Neural cell (in vitro differentiated cells): Measurements from ENCODE around the gene CAST. TPM values are rescaled to one million over a fixed set of nuclear protein-coding genes. Genes with fewer than 3 reads are reported as not detected.

Experiments used
- H2AFZ ChIP-seq: fragments of 200-600, 300-800 bp; sonication (generic), shearing (Covaris generic); 2 replicates; pipeline ENCODE4 v1.6.0; 2014; ENCODE audit warnings: low read depth, mild to moderate bottlenecking, antibody characterized with exemption, low read length, moderate library complexity
- H3F3A ChIP-seq: fragments of 200-600 bp; shearing (Covaris generic); 2 replicates; pipeline ENCODE4 v1.6.1; 2016; ENCODE audit warnings: mild to moderate bottlenecking, moderate library complexity, mixed read lengths, antibody characterized with exemption, low read length; ENCODE audit not compliant: insufficient read depth, poor library complexity, severe bottlenecking
- H3K27ac ChIP-seq: fragments of 200-600, 300-800 bp; sonication (generic), shearing (Covaris generic); 2 replicates; pipeline ENCODE4 v1.5.1; 2014; ENCODE audit warnings: mild to moderate bottlenecking, low read length, moderate library complexity
- H3K27me3 ChIP-seq: fragments of 300-800, 200-600 bp; sonication (generic), shearing (Covaris generic); 2 replicates; pipeline ENCODE4 v1.6.0; 2014; ENCODE audit warnings: mild to moderate bottlenecking, low read depth, low read length, moderate library complexity; ENCODE audit not compliant: insufficient read depth
- H3K36me3 ChIP-seq: fragments of 300-800, 200-600 bp; sonication (generic), shearing (Covaris generic); 2 replicates; pipeline ENCODE4 v1.5.1; 2014; ENCODE audit warnings: mild to moderate bottlenecking, antibody characterized with exemption, low read length, moderate library complexity; ENCODE audit not compliant: insufficient read depth
- H3K4me2 ChIP-seq: fragments of 300-800, 200-600 bp; sonication (generic), shearing (Covaris generic); 2 replicates; pipeline ENCODE4 v1.6.0; 2014; ENCODE audit warnings: mild to moderate bottlenecking, low read length
- H3K4me3 ChIP-seq: fragments of 300-800, 200-600 bp; sonication (generic), shearing (Covaris generic); 2 replicates; pipeline ENCODE4 v1.5.1; 2014; ENCODE audit warnings: mild to moderate bottlenecking, low read length, moderate library complexity
- H3K79me2 ChIP-seq: fragments of 200-600 bp; shearing (Covaris generic); replicated peaks from 2 replicates; pipeline ENCODE4 v1.6.0; 2014; ENCODE audit warnings: mild to moderate bottlenecking, low read length, moderate library complexity; ENCODE audit not compliant: insufficient read depth
- H3K9ac ChIP-seq: fragments of 300-800, 200-600 bp; sonication (generic), shearing (Covaris generic); 2 replicates; pipeline ENCODE4 v1.6.1; 2016; ENCODE audit warnings: mild to moderate bottlenecking, low read length, mixed read lengths
- H3K9me2 ChIP-seq: fragments of 200-600 bp; shearing (Covaris generic); 2 replicates; pipeline ENCODE4 v1.6.1; 2016; ENCODE audit warnings: mild to moderate bottlenecking, low read length, mixed read lengths; ENCODE audit not compliant: insufficient read depth
- H3K9me3 ChIP-seq: fragments of 200-600, 300-800 bp; sonication (generic), shearing (Covaris generic); 2 replicates; pipeline ENCODE4 v1.6.1; 2016; ENCODE audit warnings: mild to moderate bottlenecking, mixed run types, low read length, moderate library complexity, mixed read lengths
- H4K20me1 ChIP-seq: fragments of 200-600 bp; shearing (Covaris generic); 2 replicates; pipeline ENCODE4 v1.6.1; 2016; ENCODE audit warnings: mild to moderate bottlenecking, mixed run types; ENCODE audit not compliant: insufficient read depth
- CTCF ChIP-seq: fragments of 450-650 bp; IDR thresholded peaks from 2 replicates; pipeline ENCODE4 v1.5.1; 2014; ENCODE audit warnings: antibody characterized with exemption, mild to moderate bottlenecking, moderate library complexity; ENCODE audit not compliant: poor library complexity, severe bottlenecking
- EP300 ChIP-seq: fragments of 450-650 bp; conservative IDR thresholded peaks from 2 replicates; pipeline ENCODE4 v1.6.1; 2014; ENCODE audit warnings: antibody characterized with exemption, mild to moderate bottlenecking, moderate library complexity; ENCODE audit not compliant: poor library complexity, severe bottlenecking
- EZH2 ChIP-seq: fragments of 200-600, 300-800 bp; shearing (Covaris generic), sonication (generic); IDR thresholded peaks from 2 replicates; pipeline ENCODE4 v1.6.1; 2014; ENCODE audit warnings: antibody characterized with exemption, low read length, borderline replicate concordance, mild to moderate bottlenecking; ENCODE audit not compliant: insufficient read depth, poor library complexity, severe bottlenecking
- MXI1 ChIP-seq: fragments of 450-650 bp; conservative IDR thresholded peaks from 2 replicates; pipeline ENCODE4 v1.6.1; 2014; ENCODE audit warnings: antibody characterized with exemption, mild to moderate bottlenecking; ENCODE audit not compliant: poor library complexity, severe bottlenecking
- POLR2AphosphoS5 ChIP-seq: IDR thresholded peaks from 2 replicates; pipeline ENCODE4 v1.6.1; 2012
- RAD21 ChIP-seq: fragments of 450-650 bp; conservative IDR thresholded peaks from 2 replicates; pipeline ENCODE4 v1.6.1; 2014; ENCODE audit warnings: antibody characterized with exemption, mild to moderate bottlenecking, moderate library complexity
- SMC3 ChIP-seq: fragments of 450-650 bp; conservative IDR thresholded peaks from 2 replicates; pipeline ENCODE4 v1.6.1; 2014; ENCODE audit warnings: antibody characterized with exemption, mild to moderate bottlenecking, moderate library complexity; ENCODE audit not compliant: poor library complexity
- TAF1 ChIP-seq: IDR thresholded peaks from 2 replicates; pipeline ENCODE4 v1.6.1; 2012; ENCODE audit warnings: low read depth
- polyA plus RNA-seq: library from polyadenylated mRNA; depleted of rRNA; stranded (reverse); fragments of >200 nt; gene quantifications from 2 replicates; pipeline ENCODE4 v1.2.3, GENCODE V29; 2014
- TF ChIP-seq, protein P1 (sequence below): IDR thresholded peaks from 2 replicates; pipeline ENCODE4 v1.6.1; 2012; ENCODE audit warnings: borderline replicate concordance

Gene CAST
- polyA plus RNA-seq, 1 donor from 2014 or later = 8.4 TPM

DNA sequence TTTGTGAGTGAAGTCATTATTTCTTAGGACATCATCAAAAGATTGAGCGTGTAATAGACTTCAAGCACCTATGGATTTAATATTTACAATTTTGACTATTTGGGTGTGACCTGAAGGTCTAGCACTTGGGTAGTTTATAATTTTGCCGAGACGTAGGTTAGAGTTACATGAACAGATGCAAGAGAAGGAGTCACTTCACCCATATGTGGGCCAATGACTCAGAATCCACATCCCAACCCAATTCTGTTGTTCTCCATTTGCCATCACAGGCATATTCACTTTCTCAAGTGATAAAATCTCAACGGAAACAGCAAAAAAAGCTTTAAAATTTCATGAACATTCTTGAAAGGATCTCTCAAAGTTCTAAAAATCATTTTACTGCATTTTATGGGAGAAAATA lies 157.6 kb downstream of the CAST start:
- no peaks in the 10 kb centered on the region for H3K79me2 ChIP-seq
- TF ChIP-seq, protein P1, sequence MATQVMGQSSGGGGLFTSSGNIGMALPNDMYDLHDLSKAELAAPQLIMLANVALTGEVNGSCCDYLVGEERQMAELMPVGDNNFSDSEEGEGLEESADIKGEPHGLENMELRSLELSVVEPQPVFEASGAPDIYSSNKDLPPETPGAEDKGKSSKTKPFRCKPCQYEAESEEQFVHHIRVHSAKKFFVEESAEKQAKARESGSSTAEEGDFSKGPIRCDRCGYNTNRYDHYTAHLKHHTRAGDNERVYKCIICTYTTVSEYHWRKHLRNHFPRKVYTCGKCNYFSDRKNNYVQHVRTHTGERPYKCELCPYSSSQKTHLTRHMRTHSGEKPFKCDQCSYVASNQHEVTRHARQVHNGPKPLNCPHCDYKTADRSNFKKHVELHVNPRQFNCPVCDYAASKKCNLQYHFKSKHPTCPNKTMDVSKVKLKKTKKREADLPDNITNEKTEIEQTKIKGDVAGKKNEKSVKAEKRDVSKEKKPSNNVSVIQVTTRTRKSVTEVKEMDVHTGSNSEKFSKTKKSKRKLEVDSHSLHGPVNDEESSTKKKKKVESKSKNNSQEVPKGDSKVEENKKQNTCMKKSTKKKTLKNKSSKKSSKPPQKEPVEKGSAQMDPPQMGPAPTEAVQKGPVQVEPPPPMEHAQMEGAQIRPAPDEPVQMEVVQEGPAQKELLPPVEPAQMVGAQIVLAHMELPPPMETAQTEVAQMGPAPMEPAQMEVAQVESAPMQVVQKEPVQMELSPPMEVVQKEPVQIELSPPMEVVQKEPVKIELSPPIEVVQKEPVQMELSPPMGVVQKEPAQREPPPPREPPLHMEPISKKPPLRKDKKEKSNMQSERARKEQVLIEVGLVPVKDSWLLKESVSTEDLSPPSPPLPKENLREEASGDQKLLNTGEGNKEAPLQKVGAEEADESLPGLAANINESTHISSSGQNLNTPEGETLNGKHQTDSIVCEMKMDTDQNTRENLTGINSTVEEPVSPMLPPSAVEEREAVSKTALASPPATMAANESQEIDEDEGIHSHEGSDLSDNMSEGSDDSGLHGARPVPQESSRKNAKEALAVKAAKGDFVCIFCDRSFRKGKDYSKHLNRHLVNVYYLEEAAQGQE = no peak
- no peak for TF ChIP-seq SMC3
- no peak for TF ChIP-seq TAF1
- TF ChIP-seq EZH2 = no peak
- TF ChIP-seq EP300 = no peak
- no peak for TF ChIP-seq MXI1
- no peak for TF ChIP-seq POLR2AphosphoS5
- TF ChIP-seq CTCF = no peak
- TF ChIP-seq RAD21 = no peak
- no peaks in the 10 kb centered on the region for H4K20me1 ChIP-seq
- H3K9me3 ChIP-seq = no peaks in the 10 kb centered on the region
- no peaks in the 10 kb centered on the region for H3F3A ChIP-seq
- no peaks in the 10 kb centered on the region for H3K27me3 ChIP-seq
- H3K4me3 ChIP-seq = no peak overlapping the region
- no peak overlapping the region for H3K4me2 ChIP-seq
- H3K27ac ChIP-seq = no peak overlapping the region
- H3K9ac ChIP-seq = no peak overlapping the region
- no peaks in the 10 kb centered on the region for H3K36me3 ChIP-seq
- H3K9me2 ChIP-seq = no peaks in the 10 kb centered on the region
- no peak overlapping the region for H2AFZ ChIP-seq

- Histone ChIP-seq H3K27ac (no peak overlapping the region), H3K4me2 (no peak overlapping the region), H3K27me3 (no peaks in the 10 kb centered on the region), H4K20me1 (no peaks in the 10 kb centered on the region), H3K9ac (no peak overlapping the region), H3K9me3 (no peaks in the 10 kb centered on the region), H3K79me2 (no peaks in the 10 kb centered on the region), H3K9me2 (no peaks in the 10 kb centered on the region), H2AFZ (no peak overlapping the region), H3K4me3 (no peak overlapping the region), H3F3A (no peaks in the 10 kb centered on the region), H3K36me3 (no peaks in the 10 kb centered on the region)
- TF ChIP-seq MXI1 (no peak), SMC3 (no peak), POLR2AphosphoS5 (no peak), CTCF (no peak), EP300 (no peak), RAD21 (no peak), TAF1 (no peak)
- TF ChIP-seq, protein P1 = no peak
These were observed 159.2 kb downstream of the CAST start for GRCh38 chr5:96821260-96821916.
